Osteocyte (in vitro differentiated cells): ENCODE results near the gene TBX4. TPM values are rescaled to one million over a fixed set of nuclear protein-coding genes. Genes with fewer than 3 reads are reported as not detected.
"Not testable (repeated sequence)": the region's sequence is repeated elsewhere in the genome, so short reads cannot be mapped to it uniquely, and the experiment has no call there.

ENCODE experiments used
- DNase-seq: peaks from one replicate; pipeline ENCODE4 v3.0.0; 2021; ENCODE audit warnings: mixed read lengths; ENCODE audit not compliant: unreplicated experiment; ENCODE audit errors: extremely low spot score
- H3K27ac Mint-ChIP-seq: one replicate; pipeline ENCODE4 v1.8.0; 2021; ENCODE audit warnings: mild to moderate bottlenecking, mixed read lengths; ENCODE audit not compliant: unreplicated experiment
- H3K27me3 Mint-ChIP-seq: one replicate; pipeline ENCODE4 v1.8.0; 2021; ENCODE audit warnings: mixed read lengths; ENCODE audit not compliant: unreplicated experiment
- H3K36me3 Mint-ChIP-seq: one replicate; pipeline ENCODE4 v1.8.0; 2021; ENCODE audit warnings: mixed read lengths; ENCODE audit not compliant: unreplicated experiment
- H3K4me1 Mint-ChIP-seq: one replicate; pipeline ENCODE4 v1.8.0; 2021; ENCODE audit warnings: mixed read lengths; ENCODE audit not compliant: unreplicated experiment
- H3K4me3 Mint-ChIP-seq: one replicate; pipeline ENCODE4 v1.8.0; 2021; ENCODE audit warnings: mild to moderate bottlenecking, moderate library complexity, mixed read lengths; ENCODE audit not compliant: unreplicated experiment
- H3K9me3 Mint-ChIP-seq: one replicate; pipeline ENCODE4 v1.8.0; 2021; ENCODE audit warnings: mixed read lengths; ENCODE audit not compliant: unreplicated experiment
- CTCF ChIP-seq: fragments of 200-600 bp; sonication (generic); IDR thresholded peaks from 2 replicates; pipeline ENCODE4 v1.5.0; 2021; ENCODE audit warnings: antibody characterized with exemption, mild to moderate bottlenecking, moderate library complexity
- total RNA-seq: library from RNA; stranded (reverse); gene quantifications from 2 replicates; pipeline ENCODE4 v1.2.1, GENCODE V29; 2021

Gene TBX4
- total RNA-seq, 1 donor from 2014 or later, result not detected

- no peak for DNase-seq
- Mint-ChIP-seq H3K27me3 (peaks cover 25% of the 10 kb centered on the region), H3K9me3 (peaks cover 3% of the 10 kb centered on the region), H3K4me3 (no peak overlapping the region), H3K27ac (no peak overlapping the region), H3K36me3 (no peaks in the 10 kb centered on the region), H3K4me1 (peaks cover 10% of the 10 kb centered on the region)
- no peak for TF ChIP-seq CTCF
These were observed 51.7 kb downstream of the TBX4 start for GRCh38 chr17:61503961-61504360.

GRCh38 chr17:61504697-61505096 is 52.5 kb downstream of the TBX4 start:
- H3K36me3 Mint-ChIP-seq, result no peaks in the 10 kb centered on the region
- peaks cover 10% of the 10 kb centered on the region for H3K4me1 Mint-ChIP-seq
- peaks cover 25% of the 10 kb centered on the region for H3K27me3 Mint-ChIP-seq
- no peak for TF ChIP-seq CTCF
- H3K9me3 Mint-ChIP-seq, result peaks cover 3% of the 10 kb centered on the region
- DNase-seq, result no peak
- H3K27ac Mint-ChIP-seq, result peak overlapping the region; percentile 1
- no peak overlapping the region for H3K4me3 Mint-ChIP-seq

- TF ChIP-seq CTCF, result no peak
- Mint-ChIP-seq H3K36me3 (no peaks in the 10 kb centered on the region), H3K4me3 (no peak overlapping the region), H3K9me3 (no peaks in the 10 kb centered on the region), H3K27me3 (peaks cover 23% of the 10 kb centered on the region), H3K27ac (no peak overlapping the region), H3K4me1 (peaks cover 10% of the 10 kb centered on the region)
- no peak for DNase-seq
These were observed 53.8 kb downstream of the TBX4 start for GRCh38 chr17:61505846-61506627.

GRCh38 chr17:61507383-61508066 is 55.3 kb downstream of the TBX4 start:
- no peak for DNase-seq
- no peak overlapping the region for H3K4me3 Mint-ChIP-seq
- H3K36me3 Mint-ChIP-seq, result no peaks in the 10 kb centered on the region
- no peak overlapping the region for H3K27ac Mint-ChIP-seq
- peaks cover 21% of the 10 kb centered on the region for H3K27me3 Mint-ChIP-seq
- TF ChIP-seq CTCF, result no peak
- H3K9me3 Mint-ChIP-seq, result no peaks in the 10 kb centered on the region
- H3K4me1 Mint-ChIP-seq, result peaks cover 18% of the 10 kb centered on the region

GRCh38 chr17:61508912-61509311 is 56.7 kb downstream of the TBX4 start:
- Mint-ChIP-seq H3K4me3 (no peak overlapping the region), H3K27me3 (peaks cover 19% of the 10 kb centered on the region), H3K27ac (no peak overlapping the region), H3K4me1 (peaks cover 18% of the 10 kb centered on the region), H3K36me3 (no peaks in the 10 kb centered on the region), H3K9me3 (no peaks in the 10 kb centered on the region)
- TF ChIP-seq CTCF, result no peak
- no peak for DNase-seq

- not testable (repeated sequence) for H3K27ac Mint-ChIP-seq, DNase-seq, H3K4me3 Mint-ChIP-seq, H3K36me3 Mint-ChIP-seq, H3K9me3 Mint-ChIP-seq
- peaks cover 17% of the 10 kb centered on the region for H3K4me1 Mint-ChIP-seq
- peaks cover 19% of the 10 kb centered on the region for H3K27me3 Mint-ChIP-seq
These were observed 57.2 kb downstream of the TBX4 start for GRCh38 chr17:61509454-61509853.
